ENCODE data around the gene SMLR1.

- TF ChIP-seq, protein P1, sequence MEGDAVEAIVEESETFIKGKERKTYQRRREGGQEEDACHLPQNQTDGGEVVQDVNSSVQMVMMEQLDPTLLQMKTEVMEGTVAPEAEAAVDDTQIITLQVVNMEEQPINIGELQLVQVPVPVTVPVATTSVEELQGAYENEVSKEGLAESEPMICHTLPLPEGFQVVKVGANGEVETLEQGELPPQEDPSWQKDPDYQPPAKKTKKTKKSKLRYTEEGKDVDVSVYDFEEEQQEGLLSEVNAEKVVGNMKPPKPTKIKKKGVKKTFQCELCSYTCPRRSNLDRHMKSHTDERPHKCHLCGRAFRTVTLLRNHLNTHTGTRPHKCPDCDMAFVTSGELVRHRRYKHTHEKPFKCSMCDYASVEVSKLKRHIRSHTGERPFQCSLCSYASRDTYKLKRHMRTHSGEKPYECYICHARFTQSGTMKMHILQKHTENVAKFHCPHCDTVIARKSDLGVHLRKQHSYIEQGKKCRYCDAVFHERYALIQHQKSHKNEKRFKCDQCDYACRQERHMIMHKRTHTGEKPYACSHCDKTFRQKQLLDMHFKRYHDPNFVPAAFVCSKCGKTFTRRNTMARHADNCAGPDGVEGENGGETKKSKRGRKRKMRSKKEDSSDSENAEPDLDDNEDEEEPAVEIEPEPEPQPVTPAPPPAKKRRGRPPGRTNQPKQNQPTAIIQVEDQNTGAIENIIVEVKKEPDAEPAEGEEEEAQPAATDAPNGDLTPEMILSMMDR (IDR thresholded peaks at IDR 0.05 in 2 of 3, conservative IDR thresholded peaks at IDR 0.05 in 1 of 3; ENCODE audit: borderline replicate concordance in 1 of 3, insufficient read depth in 1 of 3, low read depth in 2 of 3, low read length in 2 of 3): no peak
- TF ChIP-seq MAX (IDR thresholded peaks at IDR 0.05) (no peak), POLR2A (IDR thresholded peaks at IDR 0.05; ENCODE audit: borderline replicate concordance, extremely low read depth, insufficient read depth, insufficient read length) (no peak), RAD21 (IDR thresholded peaks at IDR 0.05; ENCODE audit: low read depth) (no peak), YY1 (IDR thresholded peaks at IDR 0.05; ENCODE audit: extremely low read depth, insufficient replicate concordance, low read depth, low read length) (no peak), POLR2AphosphoS5 (IDR thresholded peaks at IDR 0.05; ENCODE audit: low read depth, low read length) (no peak), ZFX (IDR thresholded peaks at IDR 0.05) (no peak), ZBTB33 (IDR thresholded peaks at IDR 0.05; ENCODE audit: extremely low read depth, insufficient replicate concordance, low read length) (no peak), FOSL1 (IDR thresholded peaks at IDR 0.05; ENCODE audit: low read depth) (no peak)
Measured at GRCh38 chr6:130781557-130781956, 45.6 kb upstream of the SMLR1 start.

All from HCT116 (cell line).